Prostate gland (tissue), 2 donors: Measurements from ENCODE around the gene CHST15. TPM values are rescaled to one million over a fixed set of nuclear protein-coding genes. Genes with fewer than 3 reads are reported as not detected.
A peak's percentile ranks its signal among the peaks of the same experiment; 100 is the strongest.

Source experiments
- DNase-seq: peaks from one replicate; pipeline ENCODE4 v3.0.0-alpha.2; 2019; ENCODE audit warnings: low spot score
- H3K27ac ChIP-seq, 2 donors: fragments of 200-600 bp; sonication (generic); 2 replicates each; pipeline ENCODE4 v1.5.1; 2017 to 2019
- H3K27me3 ChIP-seq: fragments of 200-600 bp; sonication (generic); replicated peaks from 2 replicates; pipeline ENCODE4 v1.5.1; 2019; ENCODE audit not compliant: insufficient read depth
- H3K36me3 ChIP-seq, 2 donors: fragments of 200-600 bp; sonication (generic); 1 replicate in 1 of 2; 2 replicates in 1 of 2; pipeline versions ENCODE4 v1.5.1 to v1.8.1; 2017 to 2019
- H3K4me1 ChIP-seq: fragments of 200-600 bp; sonication (generic); replicated peaks from 2 replicates; pipeline ENCODE4 v1.5.1; 2019
- H3K4me3 ChIP-seq, 2 donors: fragments of 200-600 bp; sonication (generic); 2 replicates each; pipeline ENCODE4 v1.5.1; 2017 to 2019
- H3K9me3 ChIP-seq: fragments of 200-600 bp; sonication (generic); 2 replicates; pipeline ENCODE4 v1.5.1; 2017
- CTCF ChIP-seq, 4 experiments: fragments of 200-600 bp in 2 of 4; fragments of 450-650 bp in 2 of 4; sonication (generic) in 2 of 4; IDR thresholded peaks; 1 replicate in 3 of 4; 2 replicates in 1 of 4; pipeline ENCODE4 v1.5.1; 2016 to 2019; ENCODE audit warnings: antibody characterized with exemption in 4 of 4, mild to moderate bottlenecking in 2 of 4, moderate library complexity in 2 of 4
- POLR2A ChIP-seq: fragments of 450-650 bp; IDR thresholded peaks from one replicate; pipeline ENCODE4 v1.6.1; 2016; ENCODE audit warnings: antibody characterized with exemption, mild to moderate bottlenecking
- POLR2AphosphoS5 ChIP-seq: sonication (generic); formaldehyde crosslinking; IDR thresholded peaks from one replicate; pipeline ENCODE4 v1.6.1; 2017; ENCODE audit warnings: antibody characterized with exemption
- whole genome bisulfite sequencing: methylation state at CpG from one replicate; pipeline ENCODE4 v1.1.5; 2018; 5-methylcytosine and 5-hydroxymethylcytosine counted together
- intact Hi-C: fragments of 100-400 bp; cut with DNase I; formaldehyde crosslinking; loops from one replicate; pipeline ENCODE4 v1.14.2; 2022
- total RNA-seq, 2 donors: library from RNA; depleted of rRNA; stranded (reverse); fragments of >200 nt; gene quantifications; one replicate each; pipeline ENCODE4 v1.1.0, GENCODE V29; 2016

Gene CHST15
- total RNA-seq, 2 donors from 2014 or later = 13.9 to 26.0 TPM

DNA sequence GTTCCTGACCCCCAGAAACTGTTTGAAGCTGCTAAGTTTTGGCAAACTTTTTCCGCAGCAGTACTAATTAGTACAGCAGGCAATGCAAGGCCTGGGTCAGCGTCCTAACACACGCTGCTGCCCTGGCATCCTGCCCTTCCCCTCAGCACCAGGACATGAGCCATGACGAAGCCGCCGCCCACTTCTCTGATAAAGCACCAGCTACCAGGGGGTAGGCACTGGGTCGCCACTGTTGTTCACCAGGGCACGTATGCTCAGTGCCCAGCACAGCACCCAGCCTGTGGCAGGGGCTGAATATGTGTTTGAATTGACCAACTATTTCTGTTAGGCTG, 59.5 kb downstream of the CHST15 start:
- H3K4me1 ChIP-seq = no peaks in the 10 kb centered on the region
- TF ChIP-seq POLR2AphosphoS5 (no peak), POLR2A (no peak), CTCF (IDR thresholded peaks at IDR 0.05) (no peak)
- WGBS = 87% methylated on average over 8 of the region's 8 CpGs
- no peak for DNase-seq
- peak overlapping the region in 1 of 2 donors; percentile 29 for H3K27ac ChIP-seq
- no peaks in the 10 kb centered on the region for H3K36me3 ChIP-seq
- H3K9me3 ChIP-seq = no peaks in the 10 kb centered on the region
- no peaks in the 10 kb centered on the region for H3K27me3 ChIP-seq
- intact Hi-C loops = no loop called here
- H3K4me3 ChIP-seq = no peak overlapping the region

- Histone ChIP-seq H3K27ac (peak overlapping the region in 1 of 2 donors; percentile 29), H3K4me3 (no peak overlapping the region), H3K4me1 (no peaks in the 10 kb centered on the region), H3K36me3 (no peaks in the 10 kb centered on the region), H3K9me3 (no peaks in the 10 kb centered on the region), H3K27me3 (no peaks in the 10 kb centered on the region)
- TF ChIP-seq CTCF (IDR thresholded peaks at IDR 0.05) (no peak), POLR2AphosphoS5 (no peak)
- no peak for DNase-seq
- intact Hi-C loops = no loop called here
- 74% methylated on average over 15 of the region's 15 CpGs for WGBS
Observed at GRCh38 chr10:124032971-124033886, 60.2 kb downstream of the CHST15 start.

- TF ChIP-seq POLR2AphosphoS5 = no peak
- TF ChIP-seq POLR2A = no peak
- no peak for TF ChIP-seq CTCF (IDR thresholded peaks at IDR 0.05)
- Histone ChIP-seq H3K4me3 (no peak overlapping the region), H3K36me3 (no peaks in the 10 kb centered on the region), H3K27ac (no peak overlapping the region), H3K9me3 (no peaks in the 10 kb centered on the region), H3K27me3 (no peaks in the 10 kb centered on the region), H3K4me1 (no peaks in the 10 kb centered on the region)
- no peak for DNase-seq
- 57% methylated on average over 8 of the region's 8 CpGs for WGBS
- intact Hi-C loops = no loop called here
Observed at GRCh38 chr10:124032087-124032935, 61.1 kb downstream of the CHST15 start.

DNA sequence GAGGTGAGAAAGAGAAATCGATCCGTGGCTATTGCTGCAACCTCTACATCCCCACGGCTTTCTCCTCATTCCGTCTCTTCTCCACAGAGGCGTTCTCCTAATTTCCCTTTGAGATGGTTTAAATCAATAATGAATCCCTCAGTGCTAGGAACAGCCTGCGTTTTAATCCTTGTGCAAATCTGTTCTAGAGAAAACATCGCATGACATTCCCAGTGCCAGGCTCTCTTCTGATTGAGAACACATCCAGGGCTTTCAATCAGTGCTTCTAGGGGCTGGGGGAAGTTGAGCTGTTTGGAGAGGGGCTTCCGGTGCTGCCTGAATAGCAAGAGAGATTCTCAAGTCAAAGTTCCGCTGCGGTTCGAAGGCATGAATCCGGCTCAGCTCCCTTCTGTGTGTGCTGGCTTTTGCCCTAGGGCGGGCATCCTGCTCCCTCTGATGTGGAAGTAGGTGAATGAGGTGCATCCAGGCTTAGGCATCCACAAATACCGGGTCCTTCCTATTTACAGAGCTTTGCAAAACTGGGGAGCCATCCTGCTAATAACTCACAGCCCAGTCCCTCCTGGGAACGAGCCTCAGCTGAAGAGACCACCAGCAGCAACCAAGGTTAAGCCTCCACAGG, 62.8 kb downstream of the CHST15 start:
- no peak for TF ChIP-seq POLR2AphosphoS5
- TF ChIP-seq POLR2A = no peak
- no peak for TF ChIP-seq CTCF (IDR thresholded peaks at IDR 0.05)
- H3K9me3 ChIP-seq = no peaks in the 10 kb centered on the region
- DNase-seq = no peak
- no peaks in the 10 kb centered on the region for H3K36me3 ChIP-seq
- H3K27ac ChIP-seq = no peak overlapping the region
- no peak overlapping the region for H3K4me3 ChIP-seq
- no peaks in the 10 kb centered on the region for H3K4me1 ChIP-seq
- H3K27me3 ChIP-seq = no peaks in the 10 kb centered on the region
- intact Hi-C loops = no loop called here
- 92% methylated on average over 15 of the region's 15 CpGs for WGBS
